Karpas-422 (cell line): ENCODE measurements around the gene AIF1L. TPM values are rescaled to one million over a fixed set of nuclear protein-coding genes. Genes with fewer than 3 reads are reported as not detected.
"Not testable (repeated sequence)": the region's sequence is repeated elsewhere in the genome, so short reads cannot be mapped to it uniquely, and the experiment has no call there.

Source experiments
- DNase-seq: peaks from one replicate; pipeline ENCODE4 v3.0.0-alpha.2; 2015
- H2AFZ ChIP-seq: fragments of 200-600 bp; sonication (generic); 2 replicates; pipeline ENCODE4 v1.6.1; 2014; ENCODE audit warnings: antibody characterized with exemption, low read length, mixed read lengths
- H3K27ac ChIP-seq: fragments of 200-600 bp; sonication (generic); 2 replicates; pipeline ENCODE4 v1.5.1; 2014; ENCODE audit warnings: mild to moderate bottlenecking, low read length, moderate library complexity
- H3K27me3 ChIP-seq: fragments of 200-600 bp; sonication (generic); 2 replicates; pipeline ENCODE4 v1.6.1; 2014; ENCODE audit warnings: low read length, mixed read lengths
- H3K36me3 ChIP-seq: fragments of 200-600 bp; sonication (generic); 2 replicates; pipeline ENCODE4 v1.6.1; 2014; ENCODE audit warnings: low read length, mixed read lengths; ENCODE audit not compliant: insufficient read depth
- H3K4me1 ChIP-seq: fragments of 200-600 bp; sonication (generic); 2 replicates; pipeline ENCODE4 v1.6.1; 2014; ENCODE audit warnings: mild to moderate bottlenecking, low read length, mixed read lengths
- H3K4me2 ChIP-seq: fragments of 200-600 bp; sonication (generic); 2 replicates; pipeline ENCODE4 v1.6.1; 2014; ENCODE audit warnings: low read length, low read depth, mild to moderate bottlenecking; ENCODE audit not compliant: poor library complexity, severe bottlenecking
- H3K4me3 ChIP-seq: fragments of 200-600 bp; sonication (generic); 2 replicates; pipeline ENCODE4 v1.5.1; 2014; ENCODE audit warnings: mild to moderate bottlenecking, antibody characterized with exemption, low read length, mixed read lengths
- H3K79me2 ChIP-seq: fragments of 200-600 bp; sonication (generic); 2 replicates; pipeline ENCODE4 v1.6.1; 2014; ENCODE audit warnings: mild to moderate bottlenecking, low read length, mixed read lengths
- H3K9ac ChIP-seq: fragments of 200-600 bp; sonication (generic); 2 replicates; pipeline ENCODE4 v1.6.0; 2014; ENCODE audit warnings: low read length
- H3K9me2 ChIP-seq: fragments of 200-600 bp; sonication (generic), shearing (Covaris generic); replicated peaks from 2 replicates; pipeline ENCODE4 v1.6.0; 2014; ENCODE audit warnings: mild to moderate bottlenecking, low read length, moderate library complexity; ENCODE audit not compliant: insufficient read depth
- H3K9me3 ChIP-seq: fragments of 300-700, 200-600 bp; sonication (generic); 2 replicates; pipeline ENCODE4 v1.6.1; 2014; ENCODE audit warnings: low read length, mixed read lengths
- H4K20me1 ChIP-seq: fragments of 200-600 bp; sonication (generic); 2 replicates; pipeline ENCODE4 v1.6.1; 2014; ENCODE audit warnings: mild to moderate bottlenecking, antibody characterized with exemption, low read length, low read depth; ENCODE audit not compliant: insufficient read depth
- total RNA-seq: library from RNA; depleted of rRNA; stranded (reverse); fragments of >200 nt; shearing (Covaris generic); gene quantifications from 2 replicates; pipeline ENCODE4 v1.2.3, GENCODE V29; 2014; ENCODE audit warnings: low replicate concordance

The AIF1L gene
- total RNA-seq, 1 experiment from 2014 or later, result not detected

DNA sequence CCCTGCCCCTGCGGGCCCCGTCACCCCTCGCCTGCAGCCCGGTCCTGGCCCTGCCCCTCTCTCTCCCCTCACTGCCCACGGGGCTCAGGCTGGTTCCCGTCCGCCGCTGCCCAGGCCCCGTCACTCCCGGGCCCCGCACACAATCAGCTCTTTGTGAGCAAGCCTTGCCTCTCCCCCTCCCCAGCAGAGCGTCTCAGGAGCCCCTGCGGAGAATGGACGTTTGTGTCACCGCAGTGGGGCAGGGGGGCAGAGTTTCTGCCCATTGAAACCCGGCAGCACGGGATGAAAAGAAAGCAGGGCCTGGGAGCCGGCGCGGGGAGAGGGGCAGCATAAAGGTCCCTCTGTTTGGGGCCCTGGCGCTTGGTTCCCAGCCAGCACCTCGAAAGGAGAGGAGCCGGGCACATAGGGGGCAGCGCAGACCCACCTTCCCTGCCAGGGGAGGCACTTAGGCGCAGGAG lies 15.6 kb downstream of the AIF1L start:
- Histone ChIP-seq H4K20me1 (no peaks in the 10 kb centered on the region), H3K9ac (no peak overlapping the region), H3K9me3 (no peaks in the 10 kb centered on the region), H3K27ac (no peak overlapping the region), H3K36me3 (no peaks in the 10 kb centered on the region), H3K4me1 (no peaks in the 10 kb centered on the region), H3K9me2 (no peaks in the 10 kb centered on the region), H3K4me3 (no peak overlapping the region), H2AFZ (no peak overlapping the region), H3K27me3 (no peaks in the 10 kb centered on the region), H3K79me2 (no peaks in the 10 kb centered on the region), H3K4me2 (no peak overlapping the region)
- DNase-seq, result no peak

DNA sequence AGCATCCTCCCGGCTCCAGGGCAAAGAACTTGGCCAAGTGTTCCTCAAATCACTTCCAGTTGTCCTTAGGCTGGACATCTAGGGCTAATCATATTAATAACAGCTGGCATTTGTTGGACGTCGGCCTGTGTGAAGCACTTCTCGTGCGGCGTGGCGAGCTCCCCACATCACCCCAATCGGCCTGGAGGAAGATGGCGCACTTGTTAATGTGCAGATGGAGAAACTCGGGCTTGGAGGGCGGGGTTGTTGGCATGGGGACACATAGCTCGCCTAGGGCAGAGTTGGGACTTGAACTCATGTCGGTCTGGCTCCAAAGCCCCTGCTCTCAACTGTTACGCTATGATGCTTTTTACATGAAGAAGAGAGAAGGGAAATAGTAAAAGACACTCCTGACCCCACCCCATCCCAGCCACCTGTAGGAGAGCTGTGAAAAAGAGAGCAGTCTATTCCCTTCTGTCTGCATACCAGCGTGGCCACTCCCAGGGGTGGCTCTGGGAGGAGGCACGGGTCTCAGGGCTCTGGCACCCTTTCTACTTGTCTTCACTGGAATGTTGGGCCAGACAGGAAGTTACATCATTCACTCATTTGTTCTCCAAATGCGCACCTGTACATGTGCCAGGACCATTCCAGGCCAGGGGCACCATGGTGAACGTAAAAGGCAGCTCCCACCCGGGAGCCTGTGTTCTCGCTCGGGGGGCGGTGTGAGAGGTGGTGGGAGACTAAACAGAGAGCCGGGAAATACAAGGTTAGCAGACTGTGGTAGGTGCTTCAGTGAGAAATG lies 16.2 kb downstream of the AIF1L start:
- H3K36me3 ChIP-seq, result no peaks in the 10 kb centered on the region
- H3K9me3 ChIP-seq, result no peaks in the 10 kb centered on the region
- H3K79me2 ChIP-seq, result no peaks in the 10 kb centered on the region
- no peaks in the 10 kb centered on the region for H3K27me3 ChIP-seq
- H4K20me1 ChIP-seq, result no peaks in the 10 kb centered on the region
- no peak overlapping the region for H3K4me2 ChIP-seq
- H3K9ac ChIP-seq, result no peak overlapping the region
- H3K4me1 ChIP-seq, result no peaks in the 10 kb centered on the region
- no peak for DNase-seq
- H2AFZ ChIP-seq, result no peak overlapping the region
- no peak overlapping the region for H3K27ac ChIP-seq
- no peaks in the 10 kb centered on the region for H3K9me2 ChIP-seq
- H3K4me3 ChIP-seq, result no peak overlapping the region

GRCh38 chr9:131113655-131114054 lies 17.3 kb downstream of the AIF1L start:
- no peaks in the 10 kb centered on the region for H3K9me2 ChIP-seq
- H2AFZ ChIP-seq, result no peak overlapping the region
- no peaks in the 10 kb centered on the region for H3K27me3 ChIP-seq
- H3K36me3 ChIP-seq, result no peaks in the 10 kb centered on the region
- no peak overlapping the region for H3K27ac ChIP-seq
- no peak overlapping the region for H3K9ac ChIP-seq
- no peaks in the 10 kb centered on the region for H3K79me2 ChIP-seq
- H3K4me1 ChIP-seq, result no peaks in the 10 kb centered on the region
- H4K20me1 ChIP-seq, result no peaks in the 10 kb centered on the region
- no peaks in the 10 kb centered on the region for H3K9me3 ChIP-seq
- no peak overlapping the region for H3K4me3 ChIP-seq
- no peak for DNase-seq
- H3K4me2 ChIP-seq, result no peak overlapping the region

GRCh38 chr9:131114084-131114535 lies 17.8 kb downstream of the AIF1L start:
- Histone ChIP-seq H2AFZ (no peak overlapping the region), H3K27me3 (no peaks in the 10 kb centered on the region), H3K36me3 (no peaks in the 10 kb centered on the region), H3K79me2 (no peaks in the 10 kb centered on the region), H3K9ac (no peak overlapping the region), H4K20me1 (no peaks in the 10 kb centered on the region), H3K4me1 (no peaks in the 10 kb centered on the region), H3K27ac (no peak overlapping the region), H3K9me2 (no peaks in the 10 kb centered on the region), H3K4me2 (no peak overlapping the region), H3K9me3 (no peaks in the 10 kb centered on the region), H3K4me3 (no peak overlapping the region)
- no peak for DNase-seq

DNA sequence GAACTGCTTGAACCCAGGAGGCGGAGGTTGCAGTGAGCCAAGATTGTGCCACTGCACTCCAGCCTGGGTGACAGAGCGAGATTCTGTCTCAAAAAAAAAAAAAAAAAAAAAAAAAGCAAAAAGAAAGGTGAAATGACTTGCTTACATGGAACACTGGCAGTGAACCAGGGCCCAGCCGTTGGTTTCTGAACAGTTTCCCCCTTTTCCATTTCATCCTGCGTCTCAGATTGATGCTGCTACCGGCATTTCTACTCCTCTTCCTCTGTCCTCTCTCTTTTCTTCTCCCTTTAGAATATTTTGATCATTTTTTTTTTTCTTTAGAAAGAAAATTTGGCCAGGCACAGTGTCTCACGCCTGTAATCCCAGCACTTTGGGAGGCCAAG lies 19.0 kb downstream of the AIF1L start:
- not testable (repeated sequence) for H2AFZ ChIP-seq, H3K9me3 ChIP-seq, H3K4me2 ChIP-seq, H3K4me1 ChIP-seq, DNase-seq, H3K36me3 ChIP-seq, H3K79me2 ChIP-seq, H3K27me3 ChIP-seq, H3K9ac ChIP-seq, H3K4me3 ChIP-seq, H3K9me2 ChIP-seq, H3K27ac ChIP-seq, H4K20me1 ChIP-seq

- no peaks in the 10 kb centered on the region for H3K36me3 ChIP-seq
- H2AFZ ChIP-seq, result no peak overlapping the region
- H3K4me2 ChIP-seq, result no peak overlapping the region
- H3K27me3 ChIP-seq, result no peaks in the 10 kb centered on the region
- H4K20me1 ChIP-seq, result no peaks in the 10 kb centered on the region
- H3K9ac ChIP-seq, result no peak overlapping the region
- no peaks in the 10 kb centered on the region for H3K4me1 ChIP-seq
- no peak for DNase-seq
- H3K27ac ChIP-seq, result no peak overlapping the region
- H3K9me3 ChIP-seq, result no peaks in the 10 kb centered on the region
- H3K9me2 ChIP-seq, result no peaks in the 10 kb centered on the region
- no peaks in the 10 kb centered on the region for H3K79me2 ChIP-seq
- H3K4me3 ChIP-seq, result no peak overlapping the region
Observed at GRCh38 chr9:131116281-131117120, 20.2 kb downstream of the AIF1L start.

DNA sequence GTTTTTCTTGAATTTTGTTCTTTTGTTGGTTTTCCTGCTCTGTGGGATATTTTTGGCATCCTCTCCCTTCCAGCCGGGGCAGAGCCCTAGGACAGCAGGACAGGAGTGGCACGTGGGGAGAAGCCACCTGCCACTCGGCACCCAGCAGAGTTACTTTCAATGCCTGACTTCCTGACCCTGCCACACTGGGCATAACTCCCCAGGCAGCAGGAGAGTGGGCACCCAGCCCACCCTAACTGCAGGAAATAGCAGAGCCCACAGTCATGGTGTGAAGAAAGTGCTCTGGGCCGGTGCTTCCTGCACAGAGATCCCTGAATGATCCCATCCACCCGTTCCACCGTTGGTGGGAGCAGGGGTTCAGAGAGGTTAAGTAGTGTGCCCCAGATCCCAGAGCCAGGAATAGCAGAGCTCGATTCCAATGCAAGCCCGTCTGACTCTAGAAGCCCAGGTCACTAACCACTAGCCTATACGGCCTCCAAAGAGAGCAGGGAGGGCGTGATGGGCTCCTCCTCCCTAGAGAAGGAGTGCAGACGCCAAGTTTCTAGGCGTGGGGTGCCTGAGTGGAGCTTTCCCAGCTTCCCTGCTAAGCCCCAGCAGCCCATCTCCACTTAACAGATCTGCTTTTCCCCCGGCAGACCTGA lies 20.9 kb downstream of the AIF1L start:
- no peaks in the 10 kb centered on the region for H3K79me2 ChIP-seq
- no peak overlapping the region for H3K27ac ChIP-seq
- no peak overlapping the region for H2AFZ ChIP-seq
- no peaks in the 10 kb centered on the region for H3K27me3 ChIP-seq
- H3K9me2 ChIP-seq, result no peaks in the 10 kb centered on the region
- DNase-seq, result no peak
- H4K20me1 ChIP-seq, result no peaks in the 10 kb centered on the region
- no peaks in the 10 kb centered on the region for H3K4me1 ChIP-seq
- H3K4me3 ChIP-seq, result no peak overlapping the region
- H3K9me3 ChIP-seq, result no peaks in the 10 kb centered on the region
- no peaks in the 10 kb centered on the region for H3K36me3 ChIP-seq
- no peak overlapping the region for H3K4me2 ChIP-seq
- no peak overlapping the region for H3K9ac ChIP-seq

DNA sequence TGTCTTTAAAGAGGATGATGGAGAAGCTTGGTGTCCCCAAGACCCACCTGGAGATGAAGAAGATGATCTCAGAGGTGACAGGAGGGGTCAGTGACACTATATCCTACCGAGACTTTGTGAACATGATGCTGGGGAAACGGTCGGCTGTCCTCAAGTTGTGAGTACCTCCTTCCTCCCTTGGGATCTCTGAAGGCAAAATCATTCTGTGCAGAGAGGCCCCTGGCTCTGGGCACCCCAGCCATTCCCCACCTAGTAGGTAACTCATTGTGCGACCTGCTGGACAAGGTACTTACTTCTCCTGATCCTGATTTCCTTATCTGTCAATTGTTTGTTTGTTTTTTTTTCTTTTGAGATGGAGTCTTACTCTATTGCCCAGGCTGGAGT lies 21.4 kb downstream of the AIF1L start:
- Histone ChIP-seq H3K4me3 (no peak overlapping the region), H3K9ac (no peak overlapping the region), H3K27ac (no peak overlapping the region), H3K9me3 (no peaks in the 10 kb centered on the region), H3K4me2 (no peak overlapping the region), H3K27me3 (no peaks in the 10 kb centered on the region), H3K79me2 (no peaks in the 10 kb centered on the region), H4K20me1 (no peaks in the 10 kb centered on the region), H3K36me3 (no peaks in the 10 kb centered on the region), H3K4me1 (no peaks in the 10 kb centered on the region), H2AFZ (no peak overlapping the region), H3K9me2 (no peaks in the 10 kb centered on the region)
- no peak for DNase-seq
